Endothelial cell (in vitro differentiated cells): ENCODE results near the gene CLPTM1. TPM values are rescaled to one million over a fixed set of nuclear protein-coding genes. Genes with fewer than 3 reads are reported as not detected.
A peak's percentile ranks its signal among the peaks of the same experiment; 100 is the strongest.

Experiments used
- DNase-seq: peaks from one replicate; pipeline ENCODE4 v3.0.0; 2021; ENCODE audit warnings: low spot score
- H3K27ac Mint-ChIP-seq: one replicate; pipeline ENCODE4 v1.8.0; 2021; ENCODE audit warnings: mixed read lengths, inconsistent platforms; ENCODE audit not compliant: unreplicated experiment
- H3K27me3 Mint-ChIP-seq: one replicate; pipeline ENCODE4 v1.8.0; 2021; ENCODE audit warnings: mild to moderate bottlenecking, moderate library complexity, mixed read lengths, inconsistent platforms; ENCODE audit not compliant: unreplicated experiment
- H3K36me3 Mint-ChIP-seq: one replicate; pipeline ENCODE4 v1.8.0; 2021; ENCODE audit warnings: mild to moderate bottlenecking, low read depth, mixed read lengths, inconsistent platforms; ENCODE audit not compliant: unreplicated experiment
- H3K4me1 Mint-ChIP-seq: one replicate; pipeline ENCODE4 v1.8.0; 2021; ENCODE audit warnings: mild to moderate bottlenecking, mixed read lengths, inconsistent platforms; ENCODE audit not compliant: unreplicated experiment
- H3K4me3 Mint-ChIP-seq: one replicate; pipeline ENCODE4 v1.8.0; 2021; ENCODE audit warnings: mild to moderate bottlenecking, mixed read lengths, inconsistent platforms; ENCODE audit not compliant: unreplicated experiment
- H3K9me3 Mint-ChIP-seq: one replicate; pipeline ENCODE4 v1.8.0; 2021; ENCODE audit warnings: mixed read lengths, inconsistent platforms; ENCODE audit not compliant: unreplicated experiment
- total RNA-seq: library from RNA; stranded (reverse); fragmentation: NEBNext Ultra II Directional; extraction: Animal tissue kit (Norgen Biotek cat#: 25700); gene quantifications from one replicate; pipeline ENCODE4 v1.2.1, GENCODE V29; 2021; ENCODE audit not compliant: unreplicated experiment
- TF ChIP-seq, protein P1 (sequence below): fragments of 200-600 bp; sonication (generic); IDR thresholded peaks from one replicate; pipeline ENCODE4 v1.5.0; 2021; ENCODE audit warnings: antibody characterized with exemption; ENCODE audit not compliant: unreplicated experiment

The CLPTM1 gene
- total RNA-seq, 1 donor from 2014 or later = 144 TPM

- Mint-ChIP-seq H3K27ac (no peak overlapping the region), H3K27me3 (peaks cover 2% of the 10 kb centered on the region), H3K4me3 (no peak overlapping the region), H3K4me1 (no peaks in the 10 kb centered on the region), H3K9me3 (no peaks in the 10 kb centered on the region), H3K36me3 (no peaks in the 10 kb centered on the region)
- no peak for DNase-seq
- TF ChIP-seq, protein P1, sequence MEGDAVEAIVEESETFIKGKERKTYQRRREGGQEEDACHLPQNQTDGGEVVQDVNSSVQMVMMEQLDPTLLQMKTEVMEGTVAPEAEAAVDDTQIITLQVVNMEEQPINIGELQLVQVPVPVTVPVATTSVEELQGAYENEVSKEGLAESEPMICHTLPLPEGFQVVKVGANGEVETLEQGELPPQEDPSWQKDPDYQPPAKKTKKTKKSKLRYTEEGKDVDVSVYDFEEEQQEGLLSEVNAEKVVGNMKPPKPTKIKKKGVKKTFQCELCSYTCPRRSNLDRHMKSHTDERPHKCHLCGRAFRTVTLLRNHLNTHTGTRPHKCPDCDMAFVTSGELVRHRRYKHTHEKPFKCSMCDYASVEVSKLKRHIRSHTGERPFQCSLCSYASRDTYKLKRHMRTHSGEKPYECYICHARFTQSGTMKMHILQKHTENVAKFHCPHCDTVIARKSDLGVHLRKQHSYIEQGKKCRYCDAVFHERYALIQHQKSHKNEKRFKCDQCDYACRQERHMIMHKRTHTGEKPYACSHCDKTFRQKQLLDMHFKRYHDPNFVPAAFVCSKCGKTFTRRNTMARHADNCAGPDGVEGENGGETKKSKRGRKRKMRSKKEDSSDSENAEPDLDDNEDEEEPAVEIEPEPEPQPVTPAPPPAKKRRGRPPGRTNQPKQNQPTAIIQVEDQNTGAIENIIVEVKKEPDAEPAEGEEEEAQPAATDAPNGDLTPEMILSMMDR = no peak
Observed at GRCh38 chr19:44948237-44948636, 6.9 kb upstream of the CLPTM1 start.

- TF ChIP-seq, protein P1 = no peak
- DNase-seq = no peak
- H3K27ac Mint-ChIP-seq = no peak overlapping the region
- no peak overlapping the region for H3K4me3 Mint-ChIP-seq
- no peaks in the 10 kb centered on the region for H3K36me3 Mint-ChIP-seq
- no peaks in the 10 kb centered on the region for H3K9me3 Mint-ChIP-seq
- H3K27me3 Mint-ChIP-seq = peaks cover 3% of the 10 kb centered on the region
- H3K4me1 Mint-ChIP-seq = peaks cover 2% of the 10 kb centered on the region
Observed at GRCh38 chr19:44948763-44949374, 6.3 kb upstream of the CLPTM1 start.

DNA sequence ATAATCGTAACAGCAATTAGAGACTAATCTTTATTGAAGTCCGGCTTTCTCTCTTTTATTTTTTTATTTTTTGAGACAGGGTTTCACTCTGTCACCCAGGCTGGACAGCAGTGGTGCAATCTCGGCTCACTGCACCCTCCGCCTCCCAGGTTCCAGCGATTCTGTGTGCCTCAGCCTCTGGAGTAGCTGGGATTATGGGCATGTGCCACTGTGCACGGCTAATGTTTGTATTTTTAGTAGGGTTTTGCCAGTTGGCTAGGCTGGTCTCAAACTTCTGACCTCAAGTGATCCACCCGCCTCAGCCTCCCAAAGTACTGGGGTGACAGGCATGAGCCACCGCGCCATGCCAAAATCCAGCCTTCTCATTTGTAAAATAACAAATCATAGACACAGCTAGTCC lies 5.6 kb upstream of the CLPTM1 start:
- no peaks in the 10 kb centered on the region for H3K9me3 Mint-ChIP-seq
- no peak for DNase-seq
- peaks cover 4% of the 10 kb centered on the region for H3K4me1 Mint-ChIP-seq
- no peak overlapping the region for H3K27ac Mint-ChIP-seq
- peaks cover 3% of the 10 kb centered on the region for H3K27me3 Mint-ChIP-seq
- H3K4me3 Mint-ChIP-seq = no peak overlapping the region
- peaks cover 1% of the 10 kb centered on the region for H3K36me3 Mint-ChIP-seq
- TF ChIP-seq, protein P1 = no peak

DNA sequence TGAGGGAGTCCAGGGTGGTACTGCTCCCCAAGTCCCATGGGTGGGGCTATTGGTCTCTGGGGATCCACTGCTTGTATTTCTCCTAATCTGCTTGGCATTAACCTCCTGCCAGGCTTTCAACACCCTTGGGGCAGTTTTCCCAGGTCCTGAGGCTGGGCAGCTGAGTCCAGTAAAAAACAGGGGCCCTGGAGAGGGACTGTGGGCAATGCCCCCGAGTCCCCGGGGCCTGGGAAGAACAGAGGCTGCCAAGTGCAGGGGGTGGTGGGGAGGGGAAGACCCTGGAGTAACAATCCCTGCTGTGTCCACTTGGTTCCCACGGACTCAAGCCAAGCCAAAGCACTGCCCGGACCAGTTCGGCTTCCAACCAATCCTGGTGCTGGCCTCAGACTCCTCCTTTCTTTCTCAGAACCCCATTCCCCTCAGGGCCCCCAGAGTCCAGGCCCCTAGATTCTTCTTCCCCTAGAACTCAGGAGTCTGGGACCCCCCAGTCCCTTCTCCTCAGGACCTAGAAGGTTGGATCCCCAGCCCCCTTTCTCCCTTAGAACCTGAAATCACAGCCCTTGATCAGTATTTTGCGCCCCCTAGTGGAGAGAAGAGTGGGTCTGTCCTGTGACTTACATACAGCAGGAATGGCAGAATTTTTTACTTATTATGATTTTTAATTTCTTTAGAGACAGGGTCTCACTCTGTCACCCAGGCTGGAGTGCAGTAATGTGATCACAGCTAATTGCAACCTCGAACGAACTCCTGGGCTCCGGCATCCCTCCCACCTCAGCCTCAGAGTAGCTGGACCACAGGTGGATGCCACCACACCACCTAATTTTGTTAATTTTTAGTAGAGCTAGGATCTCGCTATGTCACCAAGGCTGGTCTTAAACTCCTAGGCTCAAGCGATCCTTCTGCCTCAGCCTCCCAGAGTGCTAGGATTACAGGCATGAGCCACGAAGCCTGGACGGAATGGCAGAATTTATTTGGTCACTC lies 3.7 kb upstream of the CLPTM1 start:
- DNase-seq = peak; percentile 64
- no peaks in the 10 kb centered on the region for H3K9me3 Mint-ChIP-seq
- peaks cover 12% of the 10 kb centered on the region for H3K27me3 Mint-ChIP-seq
- H3K4me3 Mint-ChIP-seq = peak overlapping the region; percentile 37
- H3K4me1 Mint-ChIP-seq = peaks cover 18% of the 10 kb centered on the region
- peaks cover 6% of the 10 kb centered on the region for H3K36me3 Mint-ChIP-seq
- TF ChIP-seq, protein P1 = peak; percentile 94
- H3K27ac Mint-ChIP-seq = no peak overlapping the region

GRCh38 chr19:44954278-44954648 lies 917 bp upstream of the CLPTM1 start:
- peaks cover 12% of the 10 kb centered on the region for H3K27me3 Mint-ChIP-seq

More at GRCh38 chr19:44954278-44954648, 917 bp upstream of the CLPTM1 start:
- TF ChIP-seq, protein P1 = no peak
- peak overlapping the region; percentile 99 for H3K27ac Mint-ChIP-seq
- H3K4me3 Mint-ChIP-seq = peak overlapping the region; percentile 97
- no peak for DNase-seq
- H3K4me1 Mint-ChIP-seq = peaks cover 36% of the 10 kb centered on the region
- H3K36me3 Mint-ChIP-seq = peaks cover 6% of the 10 kb centered on the region
- no peaks in the 10 kb centered on the region for H3K9me3 Mint-ChIP-seq
